Measurements from ENCODE around the gene RRBP1. TPM values are rescaled to one million over a fixed set of nuclear protein-coding genes. Genes with fewer than 3 reads are reported as not detected.

RRBP1 gene
- total RNA-seq, 2 donors from 2014 or later: 112 to 148 TPM

- Histone ChIP-seq H3K9me3 (no peaks in the 10 kb centered on the region), H3K27ac (peak overlapping the region; percentile 74 to 75), H3K27me3 (replicated peaks; ENCODE audit: insufficient read depth) (no peaks in the 10 kb centered on the region), H3K4me3 (no peak overlapping the region), H3K36me3 (peaks cover 0 to 3% of the 10 kb centered on the region in 2 donors), H3K4me1 (replicated peaks) (peaks cover 8% of the 10 kb centered on the region)
- DNase-seq (ENCODE audit: low spot score): peak; percentile 70
- 21% methylated on average over 20 of the region's 20 CpGs for WGBS
- intact Hi-C loops (cut with DNase I): loop anchor here (5.0 kb wide), 1 partner anchor 42 kb away; the partner anchor contains the start of gene DSTN
- TF ChIP-seq CTCF (IDR thresholded peaks at IDR 0.05) (no peak), POLR2AphosphoS5 (IDR thresholded peaks at IDR 0.05) (peak; percentile 37)
Measured at GRCh38 chr20:17614176-17614811, 67.7 kb downstream of the RRBP1 start.

DNA sequence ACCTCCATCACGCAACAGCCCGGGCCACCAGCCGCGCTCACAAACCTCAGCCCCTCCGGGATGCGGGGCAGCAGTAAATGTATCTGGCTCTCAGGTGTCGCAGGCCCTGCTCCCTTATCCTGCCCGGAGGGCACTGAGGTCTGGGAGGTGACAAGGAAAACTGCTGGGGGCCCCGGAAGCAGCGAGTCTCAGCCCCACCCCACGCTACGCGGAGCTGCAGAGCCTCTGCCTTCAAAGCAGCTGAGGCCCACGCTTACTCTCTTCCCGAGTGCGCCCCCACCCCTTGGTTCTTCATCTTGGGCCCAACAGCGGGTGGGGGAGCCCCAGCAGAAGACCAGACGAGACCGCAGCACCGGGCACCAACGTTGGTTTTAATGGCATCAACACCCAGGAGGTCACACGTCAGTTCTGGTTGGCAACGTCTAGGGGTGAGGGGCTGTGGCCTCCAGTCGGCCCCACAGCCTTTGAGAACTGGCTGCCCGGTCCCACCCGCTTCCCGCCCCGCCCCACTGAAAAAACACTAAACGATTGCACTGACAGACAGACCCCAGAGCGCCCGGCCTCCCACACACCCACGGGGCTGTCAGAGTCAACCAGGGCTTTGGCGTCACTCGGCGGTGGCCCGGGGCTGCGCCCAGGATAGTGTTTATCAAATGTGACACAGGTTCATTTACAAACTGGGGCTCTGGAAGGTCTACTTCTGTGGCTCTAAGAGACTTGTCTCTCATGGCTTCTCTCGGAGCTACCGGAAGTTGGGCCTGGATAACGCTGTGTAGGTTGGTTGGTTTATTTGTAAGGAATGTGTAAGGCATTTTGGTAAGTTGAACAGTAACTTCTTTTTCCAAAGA lies 68.5 kb downstream of the RRBP1 start:
- no peak for TF ChIP-seq POLR2A (IDR thresholded peaks at IDR 0.05)
- no peak for TF ChIP-seq POLR2AphosphoS5 (IDR thresholded peaks at IDR 0.05)
- TF ChIP-seq CTCF (IDR thresholded peaks at IDR 0.05): no peak
- Histone ChIP-seq H3K27ac (peak overlapping the region; percentile 74 to 75), H3K4me1 (replicated peaks) (peaks cover 8% of the 10 kb centered on the region), H3K27me3 (replicated peaks; ENCODE audit: insufficient read depth) (no peaks in the 10 kb centered on the region), H3K9me3 (no peaks in the 10 kb centered on the region), H3K4me3 (no peak overlapping the region), H3K36me3 (no peaks in the 10 kb centered on the region)
- WGBS: 80% methylated on average over 39 of the region's 40 CpGs
- DNase-seq (ENCODE audit: low spot score): no peak
- intact Hi-C loops (cut with DNase I): loop anchor here (5.0 kb wide), 1 partner anchor 41 kb away; the partner anchor contains the start of gene DSTN

GRCh38 chr20:17612992-17613327 lies 69.1 kb downstream of the RRBP1 start:
- Histone ChIP-seq H3K27ac (peak overlapping the region; percentile 43 to 44), H3K4me3 (no peak overlapping the region), H3K9me3 (no peaks in the 10 kb centered on the region), H3K4me1 (replicated peaks) (peaks cover 8% of the 10 kb centered on the region), H3K36me3 (peaks cover 0 to 1% of the 10 kb centered on the region in 2 donors), H3K27me3 (replicated peaks; ENCODE audit: insufficient read depth) (no peaks in the 10 kb centered on the region)
- no peak for TF ChIP-seq POLR2A (IDR thresholded peaks at IDR 0.05)
- no peak for TF ChIP-seq POLR2AphosphoS5 (IDR thresholded peaks at IDR 0.05)
- no peak for TF ChIP-seq CTCF (IDR thresholded peaks at IDR 0.05)
- 77% methylated on average over 7 of the region's 7 CpGs for WGBS
- no peak for DNase-seq (ENCODE audit: low spot score)
- intact Hi-C loops (cut with DNase I): loop anchor here (5.0 kb wide), 1 partner anchor 41 kb away; the partner anchor contains the start of gene DSTN

- TF ChIP-seq CTCF (IDR thresholded peaks at IDR 0.05) (no peak), POLR2AphosphoS5 (IDR thresholded peaks at IDR 0.05) (no peak), POLR2A (IDR thresholded peaks at IDR 0.05) (no peak)
- H3K9me3 ChIP-seq: no peaks in the 10 kb centered on the region
- intact Hi-C loops (cut with DNase I): loop anchor here (5.0 kb wide), 1 partner anchor 40 kb away; the partner anchor contains the start of gene DSTN
- H3K27ac ChIP-seq: peak overlapping the region; percentile 43 to 44
- H3K4me3 ChIP-seq: no peak overlapping the region
- H3K36me3 ChIP-seq: peaks cover 0 to 5% of the 10 kb centered on the region in 2 donors
- 65% methylated on average over 16 of the region's 16 CpGs for WGBS
- no peaks in the 10 kb centered on the region for H3K27me3 ChIP-seq (replicated peaks; ENCODE audit: insufficient read depth)
- H3K4me1 ChIP-seq (replicated peaks): peaks cover 8% of the 10 kb centered on the region
- DNase-seq (ENCODE audit: low spot score): no peak
Measured at GRCh38 chr20:17612287-17612991, 69.6 kb downstream of the RRBP1 start.
